GM19438 (cell line): ENCODE data around the gene GPR15.
A peak's percentile ranks its signal among the peaks of the same experiment; 100 is the strongest.

Source experiments
- ATAC-seq: cut with Tn5 transposase; IDR thresholded peaks from one replicate; pipeline ENCODE4 v1.9.1; 2021; ENCODE audit warnings: low read depth; ENCODE audit not compliant: unreplicated experiment

GPR15 gene

DNA sequence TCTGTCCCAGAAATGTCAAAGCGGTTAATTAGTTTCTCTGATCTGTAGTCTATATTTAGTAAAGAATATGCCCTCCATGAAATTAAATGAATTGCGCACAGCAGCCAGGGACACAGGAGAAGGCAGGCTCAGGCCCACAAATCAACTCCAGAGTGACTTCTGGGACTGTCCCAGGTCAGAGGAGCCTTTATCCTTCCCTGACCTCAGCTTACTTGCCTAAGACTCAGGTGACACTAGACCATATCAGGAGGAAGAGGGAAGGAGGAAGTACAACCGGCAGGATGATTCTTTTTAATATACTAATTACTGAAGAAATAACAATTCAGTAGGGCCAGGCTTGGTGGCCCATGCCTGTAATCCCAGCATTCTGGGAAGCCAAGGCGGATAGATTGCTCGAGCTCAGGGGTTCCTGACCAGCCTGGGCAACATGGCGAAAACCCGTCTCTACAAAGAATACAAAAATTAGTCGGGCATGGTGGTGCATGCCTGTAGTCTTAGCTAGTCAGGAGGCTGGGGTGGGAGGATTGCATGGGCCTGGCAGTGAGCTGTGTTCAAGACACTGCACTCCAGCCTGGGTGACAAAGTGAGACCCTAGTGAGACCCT, 1.8 kb upstream of the GPR15 start:
- no peak for ATAC-seq

DNA sequence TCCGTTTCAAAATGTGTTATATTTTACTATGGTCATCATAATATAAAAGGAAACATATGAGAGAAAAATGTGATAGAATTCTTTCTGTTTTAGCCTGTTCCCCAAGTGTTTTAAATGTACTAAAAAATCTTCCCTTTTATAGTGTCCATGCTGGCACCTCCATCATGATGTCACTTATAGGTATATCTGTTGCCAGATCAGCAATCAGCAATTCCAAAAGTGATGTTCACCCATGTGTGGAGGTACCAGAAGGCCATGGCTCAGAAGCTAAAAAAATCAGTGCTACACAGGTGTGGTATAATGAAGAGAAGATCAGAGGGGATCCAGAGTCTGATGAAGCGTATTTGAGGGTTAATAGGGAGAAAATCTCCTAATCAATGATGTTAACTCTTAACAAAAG, 1.1 kb upstream of the GPR15 start:
- no peak for ATAC-seq

DNA sequence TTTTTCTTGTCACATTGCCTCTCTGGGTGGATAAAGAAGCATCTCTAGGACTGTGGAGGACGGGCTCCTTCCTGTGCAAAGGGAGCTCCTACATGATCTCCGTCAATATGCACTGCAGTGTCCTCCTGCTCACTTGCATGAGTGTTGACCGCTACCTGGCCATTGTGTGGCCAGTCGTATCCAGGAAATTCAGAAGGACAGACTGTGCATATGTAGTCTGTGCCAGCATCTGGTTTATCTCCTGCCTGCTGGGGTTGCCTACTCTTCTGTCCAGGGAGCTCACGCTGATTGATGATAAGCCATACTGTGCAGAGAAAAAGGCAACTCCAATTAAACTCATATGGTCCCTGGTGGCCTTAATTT, 478 bp downstream of the GPR15 start:
- ATAC-seq: no peak

DNA sequence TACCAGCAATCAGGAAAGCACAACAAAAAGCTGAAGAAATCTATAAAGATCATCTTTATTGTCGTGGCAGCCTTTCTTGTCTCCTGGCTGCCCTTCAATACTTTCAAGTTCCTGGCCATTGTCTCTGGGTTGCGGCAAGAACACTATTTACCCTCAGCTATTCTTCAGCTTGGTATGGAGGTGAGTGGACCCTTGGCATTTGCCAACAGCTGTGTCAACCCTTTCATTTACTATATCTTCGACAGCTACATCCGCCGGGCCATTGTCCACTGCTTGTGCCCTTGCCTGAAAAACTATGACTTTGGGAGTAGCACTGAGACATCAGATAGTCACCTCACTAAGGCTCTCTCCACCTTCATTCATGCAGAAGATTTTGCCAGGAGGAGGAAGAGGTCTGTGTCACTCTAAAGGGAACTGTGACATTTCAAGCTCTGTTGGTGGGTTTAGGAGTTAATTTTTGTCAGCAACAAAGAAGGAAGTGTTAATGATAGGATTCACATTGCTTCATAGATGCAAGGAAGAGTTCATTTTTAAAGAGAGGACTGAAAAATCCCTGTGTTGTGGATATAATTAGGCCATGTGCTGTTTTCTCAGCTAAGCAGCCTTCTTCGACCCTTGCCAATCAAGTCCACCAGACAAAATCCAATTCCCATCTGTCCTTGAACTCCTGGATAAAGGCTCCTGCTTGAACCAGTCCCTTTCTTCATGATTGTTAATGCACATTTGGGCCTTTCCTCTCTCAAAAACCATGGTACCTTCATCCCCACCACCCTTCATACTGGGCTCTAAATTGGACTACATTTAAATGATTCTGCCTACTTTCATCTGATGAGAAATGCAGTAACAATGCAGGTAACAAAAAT, 1.2 kb downstream of the GPR15 start:
- no peak for ATAC-seq

DNA sequence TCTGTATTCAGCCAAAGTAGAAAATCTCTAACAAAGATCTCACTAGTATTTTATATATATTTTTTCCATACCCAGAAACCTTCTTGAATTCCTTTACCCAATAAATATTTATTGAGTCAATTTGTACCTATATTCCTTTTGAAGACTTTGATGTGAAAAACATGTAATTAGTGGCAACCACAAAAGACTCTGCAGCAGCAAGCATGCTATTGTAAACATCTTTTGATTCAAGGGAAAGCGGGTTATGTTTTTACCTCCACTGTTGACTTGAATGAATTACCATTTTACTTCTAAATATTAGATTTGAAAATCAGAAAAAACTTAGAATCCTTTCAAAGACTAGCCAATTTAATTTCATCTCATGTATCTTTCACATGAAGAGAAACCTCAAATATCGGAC, 2.4 kb downstream of the GPR15 start:
- ATAC-seq: no peak

DNA sequence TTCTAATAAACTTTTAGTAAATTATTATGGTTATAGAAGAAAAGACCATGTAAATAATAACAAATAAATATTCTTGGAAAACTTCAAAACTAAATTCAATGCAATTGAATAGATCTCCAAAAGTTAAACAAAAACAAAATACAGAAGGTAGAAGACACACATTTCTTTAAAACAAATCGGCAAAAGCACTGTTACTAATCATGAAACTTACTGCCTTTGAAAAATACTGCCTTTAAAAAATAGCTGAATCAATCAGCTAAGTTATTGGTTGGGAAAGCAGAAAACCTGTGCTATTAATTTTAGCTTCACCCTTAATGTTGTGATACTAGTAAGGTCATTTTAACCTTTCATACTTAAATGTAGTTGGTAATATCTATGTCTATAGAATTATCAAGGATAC, 3.0 kb downstream of the GPR15 start:
- no peak for ATAC-seq

DNA sequence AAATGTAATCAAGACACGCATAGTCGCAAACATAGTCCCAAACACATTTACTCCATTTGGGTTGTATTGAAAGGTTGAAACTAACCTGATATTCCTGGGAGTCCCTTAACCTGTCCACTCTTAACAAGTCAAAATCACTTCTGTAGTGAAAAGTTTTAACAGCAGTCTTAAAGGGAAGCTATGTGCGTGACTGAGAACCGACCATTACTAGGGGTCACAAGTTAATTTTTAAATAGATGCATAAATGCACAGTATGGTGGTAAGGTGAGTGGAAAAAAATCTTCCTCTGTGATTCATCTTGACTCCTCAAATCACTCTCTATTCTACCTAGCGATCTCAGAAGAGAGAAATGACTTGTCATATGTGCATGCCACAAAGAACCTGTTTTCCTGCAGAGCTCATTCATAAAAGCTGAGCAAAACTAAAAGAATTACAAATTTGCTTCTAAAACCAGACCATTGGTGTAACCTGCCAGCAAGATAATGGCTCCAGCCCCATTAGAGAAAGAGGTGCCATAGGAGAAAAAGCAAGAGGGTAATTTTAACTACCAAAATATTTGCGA, 4.8 kb downstream of the GPR15 start:
- ATAC-seq: peak; percentile 69

DNA sequence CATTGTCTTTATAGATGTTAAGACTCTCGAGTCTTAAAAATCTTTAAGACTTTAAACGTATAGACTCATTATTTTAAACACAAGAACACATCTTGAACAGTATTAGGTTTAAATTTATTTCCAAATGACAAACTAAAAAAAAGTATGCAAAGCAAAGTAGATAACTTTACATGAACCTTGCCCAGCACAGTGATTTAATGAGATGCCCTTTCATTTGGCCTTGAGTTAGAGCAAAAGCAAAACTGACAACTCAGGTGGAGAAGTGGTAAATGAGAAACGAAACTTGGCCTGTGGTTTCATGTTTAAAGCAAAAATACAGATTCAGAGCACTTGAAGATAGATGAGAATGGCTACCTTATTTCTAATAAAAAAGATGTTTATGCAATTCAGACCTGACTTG, 8.6 kb downstream of the GPR15 start:
- ATAC-seq: peak; percentile 34

DNA sequence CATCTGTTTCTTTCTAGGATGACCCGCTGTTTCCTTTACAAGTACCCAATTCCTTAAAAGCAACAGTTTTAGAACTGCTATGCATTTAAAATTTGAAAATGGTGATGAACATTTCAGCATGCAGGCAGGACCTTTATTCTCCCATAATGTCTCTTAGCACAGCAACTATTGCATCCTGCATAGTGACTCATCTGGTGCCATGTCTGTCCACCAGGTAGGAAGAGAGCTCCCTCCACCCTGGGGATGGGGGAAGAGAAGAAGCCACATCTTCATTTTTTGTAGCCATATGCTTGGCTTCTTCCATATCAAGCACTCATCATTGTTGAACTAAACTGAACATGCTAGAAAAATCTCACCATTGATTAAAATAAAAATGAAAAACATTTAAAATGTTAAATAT, 9.9 kb downstream of the GPR15 start:
- no peak for ATAC-seq

DNA sequence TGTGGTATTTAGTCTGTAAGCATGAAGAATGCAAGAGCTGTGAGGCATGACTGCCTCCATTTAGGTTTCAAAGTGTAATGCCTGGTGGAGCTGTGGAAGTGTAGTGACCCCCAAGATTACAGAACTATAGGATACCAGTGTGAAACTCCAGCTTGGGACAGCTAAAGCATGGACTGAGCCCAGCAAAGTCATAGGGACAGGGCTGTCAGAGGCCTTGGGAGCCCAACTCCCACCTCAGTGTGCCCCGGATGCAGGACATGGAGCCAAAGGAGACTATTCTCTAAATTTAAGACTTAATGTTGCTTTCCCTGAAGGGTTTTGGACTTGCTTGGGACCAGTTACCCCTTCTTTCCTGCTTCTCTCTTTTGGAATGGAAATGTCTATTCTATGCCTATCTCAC, 10.8 kb downstream of the GPR15 start:
- no peak for ATAC-seq

DNA sequence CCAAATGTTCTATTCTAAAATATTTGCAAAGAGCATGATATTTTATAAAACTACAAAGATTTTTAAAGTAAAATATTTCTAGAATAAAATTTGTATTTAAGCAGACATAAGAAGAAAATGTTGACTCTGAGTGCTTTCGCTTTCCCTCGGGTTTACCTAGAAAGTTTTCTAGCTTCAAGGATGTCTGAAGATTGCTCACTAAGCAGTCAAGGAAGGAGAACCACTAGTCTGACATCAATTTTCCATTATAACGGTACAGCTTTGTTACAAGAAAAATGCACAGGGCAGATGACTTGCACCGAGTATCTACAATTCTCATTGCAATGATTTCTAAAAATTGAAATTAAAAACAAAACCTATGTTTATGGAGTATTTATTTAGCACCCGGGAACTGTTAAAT, 14.2 kb downstream of the GPR15 start:
- ATAC-seq: peak; percentile 56

DNA sequence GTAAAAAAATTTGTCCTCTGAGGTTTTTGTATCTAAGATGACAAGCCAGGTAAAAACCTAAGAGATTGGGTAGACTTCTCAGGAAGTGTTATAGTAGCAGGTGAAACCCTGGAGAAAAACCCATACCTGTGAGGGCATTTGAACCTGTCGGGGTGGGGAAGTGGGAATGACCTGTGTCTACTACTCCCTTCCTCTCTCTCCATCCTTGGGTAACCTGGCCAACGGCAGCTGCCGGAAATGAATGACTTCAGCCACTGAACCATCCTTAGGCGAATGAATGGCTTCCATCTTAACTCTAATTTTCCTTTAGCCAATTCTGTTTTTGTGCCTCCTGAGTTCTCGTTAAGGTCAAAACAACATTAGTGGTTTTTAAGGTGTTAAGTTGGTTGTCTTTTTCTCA, 16.8 kb downstream of the GPR15 start:
- ATAC-seq: no peak

DNA sequence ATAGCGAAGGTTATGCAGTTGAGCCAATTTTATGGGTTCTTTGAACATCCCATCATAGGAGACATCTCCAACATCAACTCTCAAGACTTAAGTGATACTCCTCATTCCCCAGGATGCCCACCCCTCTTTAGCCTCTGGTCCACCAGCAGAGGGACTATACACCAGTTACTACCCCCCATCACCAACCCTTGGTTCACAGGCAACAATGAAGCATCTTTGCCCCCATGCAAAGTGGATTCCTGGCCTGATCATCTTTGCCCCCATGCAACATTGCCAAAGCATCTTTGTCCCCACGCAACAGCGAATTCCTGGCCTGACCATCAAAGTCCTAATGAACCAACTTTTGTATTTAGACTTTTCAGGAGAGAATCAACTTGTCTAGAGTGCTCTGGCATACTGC, 19.1 kb downstream of the GPR15 start:
- no peak for ATAC-seq

DNA sequence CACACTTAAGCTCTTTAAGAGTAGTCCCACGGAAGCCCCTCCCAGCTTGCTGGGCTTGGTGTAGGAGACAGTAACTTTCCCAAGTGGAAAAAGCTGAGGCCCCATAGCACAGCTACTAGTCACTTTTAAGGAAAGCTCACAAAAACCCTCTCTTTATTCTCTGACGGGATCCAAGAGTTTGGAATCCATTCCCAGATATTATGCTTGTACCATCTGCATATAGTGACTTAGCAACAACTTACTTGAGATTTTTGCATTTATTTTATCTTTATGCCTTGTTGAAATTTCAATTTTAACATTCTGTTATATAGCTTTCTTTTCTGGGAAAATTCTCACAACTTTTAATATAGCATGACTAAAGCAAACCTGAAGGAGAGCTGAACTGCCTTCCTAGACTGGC, 19.5 kb downstream of the GPR15 start:
- no peak for ATAC-seq

DNA sequence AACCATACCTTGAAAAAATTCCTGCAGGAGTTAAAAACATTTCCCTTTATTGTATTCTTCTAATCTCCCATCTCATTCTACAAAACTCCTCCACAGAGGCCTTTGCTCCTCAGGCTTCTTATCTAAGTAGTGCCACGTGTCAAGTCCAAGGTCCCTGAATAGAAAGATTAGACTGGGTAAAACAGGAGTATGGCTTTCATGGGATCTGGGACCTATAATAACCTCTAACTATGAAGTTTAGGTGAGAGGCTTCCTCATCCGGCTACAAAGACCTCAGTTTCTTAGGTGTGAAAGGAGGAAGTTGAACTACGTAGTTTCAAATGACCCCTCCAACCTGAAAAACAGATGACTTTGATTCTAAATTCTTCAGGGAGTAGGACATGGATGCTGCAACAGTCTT, 20.0 kb downstream of the GPR15 start:
- ATAC-seq: no peak

DNA sequence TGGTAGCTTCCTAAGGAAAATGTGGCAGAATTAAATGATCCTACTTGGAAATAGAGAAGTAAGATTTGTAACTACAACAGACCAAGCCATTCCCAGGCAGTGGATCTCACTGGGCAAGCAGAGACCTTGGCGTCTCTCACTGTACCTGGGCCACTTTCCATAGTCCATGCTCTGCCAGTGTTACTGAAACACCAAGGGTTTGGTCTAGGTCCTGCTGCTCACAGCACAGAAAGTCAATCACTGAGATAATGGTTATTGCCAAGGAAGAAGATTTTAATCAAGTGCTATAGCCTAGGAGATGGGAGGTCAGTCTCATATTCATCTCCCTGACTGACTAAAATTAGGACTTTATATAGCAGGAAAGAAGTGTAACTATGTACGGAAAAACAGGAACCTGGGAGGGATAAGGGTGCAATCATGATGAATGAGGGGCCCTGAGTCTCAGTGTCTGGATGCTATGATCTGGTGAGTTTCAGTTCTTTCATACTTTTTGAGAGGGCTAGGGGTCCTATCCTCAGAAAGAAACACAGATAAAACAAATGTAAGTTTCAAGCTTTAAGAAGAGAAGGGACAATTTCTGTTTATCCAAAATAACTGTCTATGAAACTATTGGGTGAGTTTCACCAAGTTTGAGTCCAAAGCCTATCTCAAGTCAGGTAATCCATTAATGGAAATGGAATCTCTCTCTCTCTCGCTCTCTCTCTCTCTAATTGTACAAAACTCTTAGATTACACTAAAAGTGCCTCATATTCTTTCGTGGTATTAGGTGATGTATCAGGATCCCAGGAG, 20.6 kb downstream of the GPR15 start:
- ATAC-seq: no peak

DNA sequence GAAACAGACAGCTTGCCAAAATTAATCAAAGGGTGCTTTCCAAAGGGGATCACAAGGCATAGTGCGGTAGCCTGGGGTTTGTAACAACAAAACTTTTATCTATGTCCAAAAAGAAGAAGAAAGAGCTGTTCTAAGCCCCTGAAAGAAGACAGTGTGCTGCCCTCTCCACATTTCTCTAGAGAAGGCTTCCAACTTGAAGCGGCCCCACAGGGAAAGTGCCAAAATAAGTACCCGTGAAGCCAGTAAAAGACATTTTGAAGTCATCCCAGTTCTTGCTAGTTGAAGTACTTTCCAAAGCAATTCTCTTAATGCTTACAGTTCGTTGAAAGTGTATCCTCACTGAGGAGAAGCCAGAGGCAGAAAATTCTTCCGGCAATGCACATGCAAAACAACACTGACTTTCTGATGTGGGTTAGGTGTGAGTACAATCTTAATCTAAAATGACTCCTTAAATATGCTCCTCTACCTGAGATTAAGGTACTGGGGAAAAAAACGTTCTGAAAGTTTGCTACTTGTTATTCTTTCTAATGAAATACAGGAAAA, 21.3 kb downstream of the GPR15 start:
- ATAC-seq: no peak

DNA sequence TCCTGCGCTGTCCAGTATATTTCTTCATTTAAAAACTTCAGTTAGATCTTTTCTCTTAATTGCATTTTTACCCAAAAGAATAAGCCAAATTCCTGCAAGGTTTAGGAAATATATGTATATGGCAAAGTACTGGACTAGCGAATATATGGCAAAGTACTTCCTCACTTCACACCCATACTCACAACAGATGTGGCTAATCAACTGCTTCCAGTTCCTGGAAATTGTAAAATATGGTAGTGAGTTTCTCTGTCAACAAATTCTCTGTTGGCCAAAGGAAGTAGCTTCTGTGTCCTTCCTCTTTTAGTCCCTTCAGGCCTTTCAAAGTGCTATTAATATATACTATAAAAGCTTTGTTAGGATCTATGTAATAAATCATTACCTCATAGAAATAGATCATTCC, 22.0 kb downstream of the GPR15 start:
- no peak for ATAC-seq

DNA sequence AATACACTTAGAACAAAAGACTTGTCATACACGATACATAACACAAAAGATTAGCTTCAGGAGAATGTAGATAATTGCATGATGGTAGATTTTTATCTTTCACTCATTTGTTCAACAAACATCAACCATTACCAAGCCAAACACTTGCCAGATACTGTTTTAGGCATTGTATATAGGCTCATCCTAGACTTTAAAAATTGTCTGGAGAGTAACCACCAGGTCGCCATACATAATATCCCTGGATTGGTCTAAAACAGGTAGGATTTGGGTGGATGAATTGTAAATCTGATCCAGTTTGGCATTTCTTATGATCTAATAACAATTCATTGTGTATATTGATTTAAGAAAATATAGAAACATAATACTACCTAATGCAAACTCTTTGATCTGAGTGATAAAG, 22.8 kb downstream of the GPR15 start:
- ATAC-seq: no peak

DNA sequence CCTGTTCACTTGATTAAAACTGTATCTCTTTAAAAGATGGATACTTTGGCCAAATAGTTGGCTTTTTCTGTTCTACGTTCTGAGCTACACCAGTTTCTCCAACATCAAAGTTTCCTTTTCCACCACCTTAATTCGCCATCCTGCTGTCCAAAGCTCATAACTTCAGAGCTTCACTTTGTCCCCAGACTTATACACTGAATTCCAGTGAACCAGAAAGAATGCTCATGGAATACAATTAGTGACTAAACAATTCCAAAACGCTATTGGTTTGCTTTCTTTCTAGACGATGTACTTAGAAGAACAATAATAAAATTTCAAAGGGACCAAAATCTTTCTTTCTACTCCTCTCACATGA, 23.2 kb downstream of the GPR15 start:
- ATAC-seq: no peak
